Adrenal gland (tissue), 12 donors: ENCODE measurements around the gene ACTN1. TPM values are rescaled to one million over a fixed set of nuclear protein-coding genes. Genes with fewer than 3 reads are reported as not detected.

Experiments
- DNase-seq, 7 donors: peaks; one replicate each; pipeline ENCODE4 v3.0.0-alpha.2; 2019 to 2020
- H3K27ac ChIP-seq, 5 donors: fragments of 200-600 bp; sonication (generic) in 4 of 5; 1 replicate in 3 of 5; 2 replicates in 2 of 5; pipeline versions ENCODE4 v1.5.1 to v1.8.0; 2016 to 2020; ENCODE audit warnings: mild to moderate bottlenecking in 1 of 5
- H3K27me3 ChIP-seq: fragments of 200-600 bp; 2 replicates; pipeline ENCODE4 v1.8.0; 2021
- H3K36me3 ChIP-seq, 2 donors: fragments of 200-600 bp; replicated peaks in 1 of 2; 1 replicate in 1 of 2; 2 replicates in 1 of 2; pipeline versions ENCODE4 v1.5.1 to v1.8.0; 2018 to 2022
- H3K4me1 ChIP-seq, 2 donors: fragments of 200-600 bp; replicated peaks in 1 of 2; 1 replicate in 1 of 2; 2 replicates in 1 of 2; pipeline versions ENCODE4 v1.5.1 to v1.8.0; 2018 to 2021
- H3K4me3 ChIP-seq, 4 donors: fragments of 200-600 bp; sonication (generic) in 3 of 4; one replicate each; pipeline ENCODE4 v1.5.1; 2016 to 2018
- H3K9me3 ChIP-seq, 3 donors: fragments of 200-600 bp; sonication (generic) in 1 of 3; replicated peaks in 1 of 3; 1 replicate in 2 of 3; 2 replicates in 1 of 3; pipeline versions ENCODE4 v1.5.1 to v1.8.0; 2016 to 2021
- POLR2A ChIP-seq, 2 donors: fragments of 450-650 bp; IDR thresholded peaks; one replicate each; pipeline ENCODE4 v1.6.1; 2017; ENCODE audit warnings: antibody characterized with exemption in 2 of 2, mild to moderate bottlenecking in 2 of 2, moderate library complexity in 1 of 2
- WGBS, 4 donors: extraction: QIAGEN DNeasy Blood & Tissue Kit in 2 of 4; methylation state at CpG; one replicate each; pipeline versions ENCODE4 v1.1.5 to v1.1.7; 2013 to 2017; 5-methylcytosine and 5-hydroxymethylcytosine counted together
- intact Hi-C, 2 donors: fragments of 100-400 bp; cut with DNase I; formaldehyde crosslinking; loops; one replicate each; pipeline versions ENCODE4 v1.14.1 to v1.15.0; 2022 to 2023
- polyA plus RNA-seq, 3 donors: library from polyadenylated mRNA; stranded (reverse); fragments of 200-250 nt in 2 of 3; fragments of 350-450 nt in 1 of 3; fragmentation: Illumina TruSeq in 1 of 3; extraction: RNeasy Lipid Tissue Mini Kit (QIAGEN cat#74804) in 1 of 3; gene quantifications; one replicate each; pipeline ENCODE4 v1.2.3, GENCODE V29; 2013 to 2014
- total RNA-seq, 9 donors: library from RNA; depleted of rRNA in 4 of 9; stranded (reverse); fragments of >200 nt in 4 of 9; fragments of 120-200 nt in 1 of 9; fragmentation: NEBNext Ultra II Directional in 1 of 9; extraction: Animal tissue kit (Norgen Biotek cat#: 25700) in 1 of 9; gene quantifications; one replicate each; pipeline versions ENCODE4 v1.1.0 to v1.2.4, GENCODE V29; 2013 to 2023
- TF ChIP-seq, protein P1 (sequence below), 6 experiments: fragments of 450-650 bp in 4 of 6; fragments of 200-600 bp in 2 of 6; sonication (generic) in 1 of 6; IDR thresholded peaks; 1 replicate in 5 of 6; 2 replicates in 1 of 6; pipeline versions ENCODE4 v1.5.1 to v1.8.0; 2016 to 2021; ENCODE audit warnings: antibody characterized with exemption in 6 of 6, mild to moderate bottlenecking in 2 of 6, moderate library complexity in 1 of 6
- donor health status: healthy with polysubstance abuse.
- donor health status: Bipolar disorder and iron deficiency.
- donor health status: DM: yes; HTN: yes; CAD: no.
- donor health status: DM: no; HTN: no; CAD: no.
- donor health status: DM: no; HTN: no; CAD: no.
- donor health status: DM: yes; HTN: yes; CAD: no.

The ACTN1 gene
- total and polyA plus RNA-seq, 12 donors = 11.6 to 180 (median 74.3) TPM

DNA sequence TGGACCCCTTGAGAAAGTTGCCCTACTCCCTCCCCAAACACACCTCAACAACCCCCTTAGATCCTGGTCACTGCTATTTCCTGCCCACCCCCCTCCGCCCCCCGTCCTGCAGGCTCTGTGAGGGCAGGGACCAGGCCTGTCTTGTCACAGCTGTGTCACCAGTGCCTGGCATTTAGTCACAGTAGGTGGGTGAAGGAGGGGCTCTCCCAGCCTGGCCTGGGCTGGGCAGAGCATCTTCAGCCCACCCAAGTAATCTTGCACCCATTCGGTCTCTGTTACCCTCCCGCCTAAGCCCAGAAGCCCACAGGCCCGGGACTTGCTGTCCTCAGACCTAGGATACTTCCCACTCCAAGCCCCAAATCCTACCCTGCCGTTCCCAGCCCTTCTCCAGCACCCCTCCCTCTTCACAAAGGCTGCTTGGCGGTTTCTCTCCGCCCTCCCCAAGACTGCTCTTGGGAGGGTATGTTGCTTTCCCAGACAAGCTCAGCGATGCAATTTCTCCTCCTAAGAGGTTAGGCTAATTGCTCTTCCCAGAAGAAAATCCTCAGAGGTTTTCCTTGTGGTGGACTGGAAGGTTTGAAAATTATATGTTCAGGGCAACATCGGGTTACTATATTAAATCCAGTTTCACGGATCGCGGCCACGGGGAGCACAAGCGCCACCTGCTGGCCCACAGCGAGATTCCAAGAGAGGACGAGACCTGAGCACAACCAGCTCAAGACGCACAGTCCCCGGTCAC lies 135.5 kb downstream of the ACTN1 start:
- Histone ChIP-seq H3K27me3 (no peaks in the 10 kb centered on the region), H3K9me3 (no peaks in the 10 kb centered on the region), H3K4me1 (no peaks in the 10 kb centered on the region), H3K36me3 (no peaks in the 10 kb centered on the region), H3K27ac (no peak overlapping the region), H3K4me3 (peak overlapping the region in 1 of 4 donors; percentile 42)
- TF ChIP-seq, protein P1, sequence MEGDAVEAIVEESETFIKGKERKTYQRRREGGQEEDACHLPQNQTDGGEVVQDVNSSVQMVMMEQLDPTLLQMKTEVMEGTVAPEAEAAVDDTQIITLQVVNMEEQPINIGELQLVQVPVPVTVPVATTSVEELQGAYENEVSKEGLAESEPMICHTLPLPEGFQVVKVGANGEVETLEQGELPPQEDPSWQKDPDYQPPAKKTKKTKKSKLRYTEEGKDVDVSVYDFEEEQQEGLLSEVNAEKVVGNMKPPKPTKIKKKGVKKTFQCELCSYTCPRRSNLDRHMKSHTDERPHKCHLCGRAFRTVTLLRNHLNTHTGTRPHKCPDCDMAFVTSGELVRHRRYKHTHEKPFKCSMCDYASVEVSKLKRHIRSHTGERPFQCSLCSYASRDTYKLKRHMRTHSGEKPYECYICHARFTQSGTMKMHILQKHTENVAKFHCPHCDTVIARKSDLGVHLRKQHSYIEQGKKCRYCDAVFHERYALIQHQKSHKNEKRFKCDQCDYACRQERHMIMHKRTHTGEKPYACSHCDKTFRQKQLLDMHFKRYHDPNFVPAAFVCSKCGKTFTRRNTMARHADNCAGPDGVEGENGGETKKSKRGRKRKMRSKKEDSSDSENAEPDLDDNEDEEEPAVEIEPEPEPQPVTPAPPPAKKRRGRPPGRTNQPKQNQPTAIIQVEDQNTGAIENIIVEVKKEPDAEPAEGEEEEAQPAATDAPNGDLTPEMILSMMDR (IDR thresholded peaks at IDR 0.05) = peak; percentile 73 to 93 (median 82)
- no peak for TF ChIP-seq POLR2A (IDR thresholded peaks at IDR 0.05)
- peak; percentile 64 to 91 (median 81) for DNase-seq
- WGBS, 4 donors = 17 to 24% (median 23%) methylated on average over 17 to 19 of the region's 19 CpGs
- intact Hi-C loops = loop anchor here in 1 of 2 donors (10.0 kb wide), 1 partner anchor 1009 kb away; no protein-coding TSS in a partner anchor

DNA sequence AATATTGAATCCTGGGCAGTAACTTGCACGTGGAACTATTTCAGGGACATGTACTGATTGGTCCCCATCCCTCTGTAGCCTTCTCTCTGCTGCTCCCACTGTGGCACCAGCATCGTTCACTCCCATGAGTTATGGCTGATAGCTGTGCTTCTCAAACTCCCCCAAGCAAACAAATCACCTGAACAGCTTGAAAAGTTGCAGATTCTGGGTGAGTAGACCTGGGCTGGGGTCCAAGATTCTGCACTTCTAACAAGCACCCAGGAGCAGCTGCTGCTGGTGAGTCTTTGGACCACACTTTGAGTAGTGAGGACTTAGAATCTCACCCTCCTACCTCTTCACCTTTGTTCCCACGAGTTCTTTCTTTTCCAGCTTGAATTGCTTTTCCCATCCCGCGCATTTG lies 136.8 kb downstream of the ACTN1 start:
- H3K9me3 ChIP-seq = no peaks in the 10 kb centered on the region
- no peaks in the 10 kb centered on the region for H3K36me3 ChIP-seq
- no peaks in the 10 kb centered on the region for H3K27me3 ChIP-seq
- TF ChIP-seq POLR2A (IDR thresholded peaks at IDR 0.05) = no peak
- TF ChIP-seq, protein P1 (IDR thresholded peaks at IDR 0.05) = no peak
- intact Hi-C loops = loop anchor here in 1 of 2 donors (10.0 kb wide), 1 partner anchor 1007 kb away; no protein-coding TSS in a partner anchor
- 74 to 90% (median 82%) methylated on average over 5 of the region's 5 CpGs for WGBS, 4 donors
- H3K27ac ChIP-seq = no peak overlapping the region
- peak in 1 of 7 donors; percentile 34 for DNase-seq
- H3K4me1 ChIP-seq = no peaks in the 10 kb centered on the region
- H3K4me3 ChIP-seq = no peak overlapping the region

DNA sequence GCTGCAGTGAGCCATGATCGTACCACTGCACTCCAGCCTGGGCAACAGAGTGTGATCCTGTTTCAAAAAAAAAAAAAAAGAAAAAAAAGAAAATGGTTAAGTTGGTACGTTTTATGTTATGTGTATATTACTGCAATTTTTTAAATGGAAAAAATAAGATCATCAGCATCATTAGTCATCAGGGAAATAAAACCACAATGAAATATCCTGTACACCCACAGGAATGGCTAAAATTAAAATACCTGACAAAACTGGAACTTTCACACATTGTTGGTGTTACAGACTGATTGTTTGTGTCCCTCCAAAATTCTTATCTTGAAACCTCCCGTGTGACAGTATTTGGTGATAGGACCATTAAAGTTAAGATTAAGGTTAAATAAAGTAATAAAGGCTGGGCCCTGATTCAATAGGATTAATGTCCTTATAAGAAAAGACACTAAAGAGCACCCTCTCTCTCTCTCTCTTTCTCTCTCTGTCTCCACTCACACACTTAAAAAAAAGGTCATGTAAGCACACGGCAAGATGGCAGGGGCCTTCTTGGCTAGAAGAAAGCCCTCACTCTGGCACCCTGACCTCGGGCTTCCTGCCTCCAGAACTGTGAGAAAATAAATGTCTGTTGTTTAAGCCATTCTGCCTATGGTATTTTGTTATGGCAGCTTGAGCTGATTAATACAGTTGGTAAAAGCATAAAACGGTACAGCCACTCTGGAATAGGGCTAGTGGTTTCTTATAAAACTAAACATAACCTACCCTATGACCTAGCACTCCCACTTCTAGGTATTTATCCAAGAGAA lies 137.9 kb downstream of the ACTN1 start:
- H3K36me3 ChIP-seq = no peaks in the 10 kb centered on the region
- TF ChIP-seq, protein P1 (IDR thresholded peaks at IDR 0.05) = no peak
- TF ChIP-seq POLR2A (IDR thresholded peaks at IDR 0.05) = no peak
- DNase-seq = no peak
- no peak overlapping the region for H3K27ac ChIP-seq
- intact Hi-C loops = loop anchor here in 1 of 2 donors (10.0 kb wide), 1 partner anchor 1006 kb away; no protein-coding TSS in a partner anchor
- 59 to 66% (median 61%) methylated on average over 6 of the region's 6 CpGs for WGBS, 4 donors
- no peaks in the 10 kb centered on the region for H3K27me3 ChIP-seq
- no peak overlapping the region for H3K4me3 ChIP-seq
- no peaks in the 10 kb centered on the region for H3K4me1 ChIP-seq
- H3K9me3 ChIP-seq = peaks cover 0 to 5% (median 0%) of the 10 kb centered on the region in 3 donors

DNA sequence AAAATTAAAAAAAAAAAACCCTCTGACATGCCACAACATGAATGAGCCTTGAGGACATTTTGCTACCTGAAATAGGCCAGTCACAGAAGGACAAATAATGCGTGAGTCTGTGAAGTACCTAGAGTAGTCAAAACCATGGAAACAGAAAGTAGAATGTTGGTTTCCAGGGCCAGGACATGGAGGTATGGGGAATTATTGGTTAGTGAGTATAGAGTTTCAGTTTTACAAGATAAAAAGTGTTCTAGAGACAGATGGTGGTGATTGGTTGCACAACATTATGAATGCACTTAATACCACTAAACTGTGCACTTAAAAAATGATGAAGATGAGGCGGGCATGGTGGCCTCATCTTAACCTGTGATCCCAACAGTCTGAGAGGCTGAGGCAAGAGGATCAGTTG lies 138.6 kb downstream of the ACTN1 start:
- no peaks in the 10 kb centered on the region for H3K4me1 ChIP-seq
- no peaks in the 10 kb centered on the region for H3K27me3 ChIP-seq
- H3K27ac ChIP-seq = no peak overlapping the region
- no peak overlapping the region for H3K4me3 ChIP-seq
- H3K36me3 ChIP-seq = no peaks in the 10 kb centered on the region
- intact Hi-C loops = loop anchor here in 1 of 2 donors (10.0 kb wide), 1 partner anchor 1006 kb away; no protein-coding TSS in a partner anchor
- 84 to 91% (median 87%) methylated on average over 2 of the region's 2 CpGs for WGBS, 4 donors
- peaks cover 0 to 7% (median 0%) of the 10 kb centered on the region in 3 donors for H3K9me3 ChIP-seq
- DNase-seq = no peak
- TF ChIP-seq, protein P1 (IDR thresholded peaks at IDR 0.05) = no peak
- no peak for TF ChIP-seq POLR2A (IDR thresholded peaks at IDR 0.05)
